ENCODE measurements around the gene SPEG.
"Not testable (repeated sequence)": the region's sequence is repeated elsewhere in the genome, so short reads cannot be mapped to it uniquely, and the experiment has no call there.

Gene SPEG

GRCh38 chr2:219434718-219435525 is at the start of gene SPEG:
Gene SPEG, plus strand, starts transcription at chr2:219434843. Its CDS starts 135 bp downstream, at chr2:219434978.
- DNase-seq = no peak

- DNase-seq = no peak
Observed at GRCh38 chr2:219384859-219385258, 49.8 kb upstream of the SPEG start.

DNA sequence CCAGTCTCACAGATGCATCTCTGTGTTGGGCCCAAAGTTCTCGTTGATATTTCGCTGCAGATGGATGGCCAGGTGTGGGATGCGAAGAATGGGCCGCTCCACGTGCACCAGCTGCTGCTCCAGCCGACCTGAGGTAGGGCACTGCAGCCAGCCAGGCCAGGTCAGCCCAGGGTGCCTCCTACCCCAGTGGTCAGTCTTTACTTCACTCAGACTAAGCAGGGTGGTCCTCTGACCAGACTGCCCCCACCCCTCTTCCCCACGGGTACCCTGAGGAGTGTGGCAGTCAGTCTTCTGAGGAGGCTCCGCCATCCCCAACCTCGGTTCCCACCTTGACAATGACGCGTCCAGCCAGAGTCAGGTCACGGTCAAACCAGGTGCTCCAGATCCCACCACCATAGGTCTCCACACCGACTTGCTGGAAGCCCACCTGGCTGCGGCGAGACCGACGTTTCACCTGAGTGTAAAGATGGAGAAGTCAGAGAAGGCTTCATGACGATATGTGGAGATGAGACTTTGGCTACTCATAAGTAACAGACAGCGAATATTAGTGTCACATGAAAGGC is 48.6 kb upstream of the SPEG start:
- DNase-seq = no peak

- DNase-seq = no peak
Observed at GRCh38 chr2:219386532-219387280, 47.9 kb upstream of the SPEG start.

DNA sequence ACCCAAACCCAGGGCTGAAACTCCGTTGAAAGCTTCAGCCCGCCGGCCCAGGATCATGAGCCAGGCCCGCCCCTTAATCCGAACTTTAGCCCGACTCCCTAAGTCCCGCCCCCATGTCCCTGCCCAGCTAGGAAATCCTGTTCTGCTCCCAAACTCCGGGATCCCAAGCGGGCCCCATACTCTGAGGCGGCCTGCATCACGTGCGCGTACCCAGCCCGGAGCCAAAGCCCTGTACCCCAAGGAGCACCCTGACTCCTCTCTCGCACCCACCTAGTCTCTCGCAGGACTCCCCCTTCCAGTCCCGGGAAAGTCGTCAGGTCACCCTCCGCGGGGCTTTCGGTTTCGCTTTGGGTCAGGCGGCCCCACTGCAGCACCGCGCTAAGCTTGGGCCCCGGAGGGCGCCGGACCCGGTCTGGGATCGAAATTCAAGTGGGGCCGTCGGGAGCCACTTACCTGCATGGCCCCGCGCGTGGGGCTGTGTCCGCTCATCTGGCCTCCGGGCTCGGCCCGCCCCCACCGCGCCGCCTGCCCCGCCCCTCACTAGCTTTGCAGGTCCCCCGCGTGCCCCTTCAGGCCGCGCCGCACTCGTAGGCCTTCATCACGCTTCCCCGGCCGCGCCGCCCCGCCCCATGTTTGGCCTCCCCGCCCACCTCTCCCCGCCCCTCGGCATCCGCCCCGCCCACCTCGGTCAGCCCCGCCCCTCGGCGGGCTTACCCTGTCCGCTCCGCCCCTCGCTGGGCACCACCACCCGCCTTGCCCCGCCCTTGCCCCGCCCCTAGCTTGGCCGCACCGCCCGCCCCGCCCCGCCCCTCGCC is 47.1 kb upstream of the SPEG start, which contains the start of gene DNPEP:
Gene DNPEP (minus strand): TSS at position 607 of the 815 bp plus-strand sequence. CDS start 118 bp downstream, at position 489.
- peak in 44 of 56 donors; percentile 19 to 100 (median 99) for DNase-seq

GRCh38 chr2:219388121-219388906 is 46.3 kb upstream of the SPEG start:
- peak; percentile 67 to 100 (median 99) for DNase-seq

- no peak for DNase-seq
Observed at GRCh38 chr2:219388907-219389156, 45.8 kb upstream of the SPEG start.

DNA sequence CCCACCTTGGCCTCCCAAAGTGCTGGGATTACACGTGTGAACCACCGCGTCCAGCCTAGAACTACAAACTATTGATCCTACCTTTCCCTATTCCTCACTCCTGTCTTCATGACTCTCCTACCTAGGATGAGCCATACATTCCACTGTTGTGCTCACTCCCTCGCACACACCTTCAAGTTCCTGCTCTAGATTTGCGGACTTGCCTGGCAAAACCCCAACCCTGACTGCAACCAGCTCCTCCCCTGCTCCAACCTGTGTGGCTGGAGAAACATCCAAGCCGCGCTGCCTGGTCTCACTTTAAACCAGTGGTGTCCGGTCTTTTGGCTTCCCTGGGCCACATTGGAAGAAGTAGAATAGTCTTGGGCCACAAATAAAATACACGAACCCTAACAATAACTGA is 41.9 kb upstream of the SPEG start:
- no peak for DNase-seq

- DNase-seq = not testable (repeated sequence)
Observed at GRCh38 chr2:219395056-219395455, 39.6 kb upstream of the SPEG start.

DNA sequence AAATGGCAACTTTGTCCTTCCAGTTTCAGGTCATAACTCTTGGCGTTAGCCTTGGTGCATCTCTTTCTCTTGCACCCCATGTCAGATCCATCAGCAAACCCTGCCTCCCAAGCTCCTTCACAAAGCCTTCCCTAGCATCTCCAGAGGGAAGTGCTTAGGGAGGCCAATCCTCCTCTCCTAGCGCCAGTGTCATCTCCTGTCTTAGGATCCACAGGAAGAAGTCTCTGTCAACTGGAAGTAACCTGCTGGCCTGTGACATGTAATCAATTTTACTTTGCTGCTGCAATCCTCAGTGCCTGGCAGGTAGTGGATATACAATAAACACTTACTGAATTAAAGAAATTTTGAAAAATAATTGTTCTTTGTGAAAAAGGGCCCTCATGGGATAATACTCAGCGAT is 39.0 kb upstream of the SPEG start:
- DNase-seq = no peak

DNA sequence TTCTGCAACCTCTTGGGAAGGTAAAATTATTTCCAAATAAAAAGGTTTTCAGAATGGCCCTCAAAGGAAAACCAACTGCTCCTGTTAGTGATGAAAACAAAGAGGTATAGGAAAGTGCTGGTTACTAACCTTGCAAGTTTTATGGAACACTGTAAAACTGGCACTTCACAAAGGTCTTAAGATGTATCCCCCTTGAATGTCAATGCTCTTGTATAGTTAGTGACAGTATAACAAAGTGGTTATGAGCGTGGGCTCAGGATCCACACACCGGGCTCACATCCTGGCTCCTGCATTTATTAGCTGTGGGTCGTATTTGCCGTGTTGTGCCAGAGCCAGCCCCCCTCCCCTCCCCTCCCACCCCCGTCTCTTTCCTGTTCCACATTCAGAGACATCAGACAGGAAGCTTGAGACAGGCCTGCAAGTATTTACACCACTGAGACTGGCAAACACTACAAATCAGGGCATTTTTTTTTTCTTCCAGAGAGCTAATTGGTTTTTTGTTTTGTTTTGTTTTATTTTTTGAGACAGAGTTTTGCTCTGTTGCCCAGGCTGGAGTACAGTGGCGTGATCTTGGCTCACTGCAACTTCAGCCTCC is 37.7 kb upstream of the SPEG start:
- no peak for DNase-seq

DNA sequence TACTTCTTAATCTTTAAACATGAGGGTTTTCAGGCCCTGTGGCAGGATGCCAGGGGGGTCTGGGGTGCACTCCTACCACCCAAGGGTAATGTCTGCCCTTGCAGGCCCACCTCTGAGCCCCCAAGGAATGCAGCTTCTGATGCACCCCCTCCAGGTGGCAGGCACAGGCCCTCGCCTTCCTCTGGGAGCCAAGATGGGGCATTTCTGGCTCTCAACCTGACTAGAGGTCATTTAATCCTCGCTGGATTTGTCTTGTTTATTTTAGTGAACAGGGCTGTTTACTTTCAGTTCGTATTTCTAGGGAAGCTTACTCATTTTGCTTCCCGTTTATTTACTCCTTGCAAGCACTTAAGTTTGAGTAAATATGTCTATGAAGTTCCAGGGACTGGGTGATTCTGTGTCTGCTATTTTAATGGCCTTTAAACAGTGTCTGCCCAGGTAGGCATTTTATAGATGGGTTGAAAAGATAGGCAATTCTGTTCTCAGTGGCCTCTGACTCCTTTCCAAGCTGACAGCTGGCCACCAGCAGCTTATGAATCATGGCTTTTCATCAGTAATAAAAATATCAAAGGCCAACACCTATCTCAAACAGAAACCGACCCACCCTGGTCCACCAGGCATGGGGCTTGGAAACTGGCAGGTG is 35.8 kb upstream of the SPEG start:
- no peak for DNase-seq

DNA sequence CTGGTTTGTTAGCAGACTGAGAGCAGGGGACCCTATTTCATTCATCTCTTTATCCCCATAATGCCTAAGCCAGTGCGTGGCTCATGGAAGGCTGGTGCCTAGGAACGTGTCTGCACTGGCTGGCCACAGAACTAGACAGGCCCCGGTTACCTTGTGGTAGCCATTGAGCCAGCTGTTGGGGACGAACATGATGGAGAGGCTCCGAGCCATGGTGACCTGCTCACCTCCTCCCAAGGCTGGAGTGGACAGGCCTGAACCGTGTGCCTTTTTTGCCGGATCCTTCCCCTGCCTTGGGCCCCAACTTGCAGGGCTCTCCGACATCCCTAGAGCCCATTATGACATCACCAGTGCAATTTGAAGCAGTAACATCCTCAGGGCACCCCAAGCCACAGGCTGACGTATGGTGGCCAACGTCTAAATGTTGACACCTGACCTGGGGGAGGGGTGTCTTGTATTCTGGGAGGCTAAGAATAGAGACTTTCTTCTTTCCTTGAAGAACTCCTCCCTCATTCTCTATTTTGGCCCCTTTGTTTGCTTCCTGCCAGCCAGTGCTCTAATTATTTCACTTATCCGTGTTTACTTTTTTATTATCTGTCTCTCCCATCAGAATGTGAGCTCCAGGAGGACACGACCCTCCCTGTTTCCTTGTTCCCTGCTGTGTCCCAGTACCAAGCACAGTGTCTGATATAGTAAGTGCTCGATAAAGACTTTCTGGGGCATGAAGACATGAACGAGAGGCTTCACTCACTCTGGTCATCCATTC is 34.7 kb upstream of the SPEG start:
- DNase-seq = no peak

GRCh38 chr2:219400562-219400961 is 34.1 kb upstream of the SPEG start:
- no peak for DNase-seq

- DNase-seq = no peak
Observed at GRCh38 chr2:219401606-219402005, 33.0 kb upstream of the SPEG start.

DNA sequence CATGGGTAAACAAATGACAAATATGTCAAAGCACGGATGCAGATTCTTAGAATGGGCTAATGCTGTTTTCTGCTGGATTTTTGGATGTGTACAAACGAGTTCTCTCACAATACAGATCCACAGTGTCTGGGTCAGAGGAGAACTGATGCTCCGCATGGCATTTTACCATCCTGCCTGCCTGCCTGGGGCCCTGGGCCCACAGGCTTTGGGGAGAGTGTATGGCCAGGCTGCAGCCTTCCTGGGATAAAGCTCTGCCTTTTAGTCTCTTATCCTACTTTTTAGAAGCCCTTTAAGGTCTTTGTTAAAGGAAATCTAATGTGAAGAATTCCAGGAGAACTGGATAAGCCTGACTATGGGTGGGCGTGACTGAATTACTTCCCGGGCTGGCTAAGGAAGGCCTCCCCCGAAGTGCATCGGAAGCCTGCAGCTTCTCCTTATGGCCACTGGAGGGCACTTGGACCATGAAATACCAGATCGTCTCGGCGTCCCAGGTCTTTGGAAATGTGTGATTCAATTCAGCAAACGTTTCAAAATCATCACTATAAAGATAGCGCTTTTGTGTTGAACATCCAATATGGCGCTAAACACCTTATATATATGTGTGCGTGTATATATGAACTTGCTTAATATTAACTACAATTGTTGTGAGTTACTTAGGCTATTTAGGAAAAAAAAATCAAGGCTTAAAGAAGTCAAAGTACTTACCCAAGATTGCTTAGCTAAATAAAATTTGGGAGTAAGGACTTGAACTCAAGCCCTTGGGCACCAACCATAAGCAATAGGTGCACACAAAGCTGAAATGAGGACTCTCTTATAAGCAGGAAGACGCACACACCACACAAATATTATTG is 31.8 kb upstream of the SPEG start:
- DNase-seq = peak in 39 of 56 donors; percentile 3 to 72 (median 33)

- DNase-seq = no peak
Observed at GRCh38 chr2:219403861-219404260, 30.8 kb upstream of the SPEG start.

- DNase-seq = no peak
Observed at GRCh38 chr2:219404291-219404910, 30.2 kb upstream of the SPEG start.
